ENCODE results near the gene HS1BP3. TPM values are rescaled to one million over a fixed set of nuclear protein-coding genes. Genes with fewer than 3 reads are reported as not detected.

The HS1BP3 gene
- total RNA-seq, 1 experiment from 2014 or later = 17.1 TPM

DNA sequence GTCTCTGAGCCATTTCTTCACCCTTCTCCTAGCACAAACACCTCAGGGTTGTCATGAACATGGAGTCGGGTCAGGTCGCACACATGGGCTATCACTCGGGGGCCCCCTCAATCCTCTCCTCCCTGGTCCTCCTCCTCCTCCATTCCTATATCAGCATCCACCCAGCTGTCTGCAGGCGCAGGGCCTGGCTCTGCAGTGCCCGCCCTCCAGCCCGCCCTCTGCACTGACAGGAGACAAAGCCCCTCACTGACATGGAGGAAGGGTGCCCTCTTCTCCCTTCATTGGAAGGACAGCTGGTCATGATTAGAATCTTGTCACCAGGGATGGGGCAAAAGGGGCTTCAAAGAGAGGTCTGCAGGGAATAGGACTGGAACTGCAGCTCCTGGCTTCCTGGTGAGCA lies 21.7 kb downstream of the HS1BP3 start:
- Histone ChIP-seq H3K27me3 (ENCODE audit: insufficient read depth, low read length) (no peaks in the 10 kb centered on the region), H4K20me1 (ENCODE audit: insufficient read depth) (no peaks in the 10 kb centered on the region), H3K4me1 (ENCODE audit: control insufficient read depth in 1 of 2, insufficient read depth in 2 of 2, low read length in 2 of 2) (peaks cover 4% of the 10 kb centered on the region in 2 experiments; a peak in 3 of 4 replicates), H2AFZ (ENCODE audit: low read depth, low read length, poor library complexity, severe bottlenecking) (no peak overlapping the region), H3K36me3 (ENCODE audit: control insufficient read depth in 1 of 2, insufficient read depth in 2 of 2, low read length in 2 of 2) (no peaks in the 10 kb centered on the region; a peak in 1 of 4 replicates), H3K4me2 (ENCODE audit: low read length) (no peak overlapping the region), H3K4me3 (replicated peaks in 1 of 2; ENCODE audit: low read depth in 1 of 2, low read length in 2 of 2) (no peak overlapping the region), H3K27ac (ENCODE audit: low read depth, low read length) (no peak overlapping the region), H3K9ac (ENCODE audit: low read length) (no peak overlapping the region), H3K9me2 (ENCODE audit: insufficient read depth) (no peaks in the 10 kb centered on the region), H3K79me2 (ENCODE audit: insufficient read depth, low read length) (no peaks in the 10 kb centered on the region), H3K9me3 (ENCODE audit: control insufficient read depth in 1 of 2, insufficient read depth in 1 of 2, low read depth in 1 of 2, low read length in 2 of 2) (no peaks in the 10 kb centered on the region)
- BruUV-seq (replicated peaks) = no TSS peak
- RAD21 ChIA-PET (ENCODE audit: low non-redundant PET in 1 of 2, low total read pairs in 2 of 2, uncharacterized antibody in 2 of 2, unreplicated experiment in 2 of 2) = no interaction called here
- intact Hi-C loops (cut with micrococcal nuclease) = no loop called here
- CTCF ChIA-PET = no interaction called here
- DNase-seq (ENCODE audit: low read depth, low spot score) = no peak
- TF ChIP-seq, protein P1, sequence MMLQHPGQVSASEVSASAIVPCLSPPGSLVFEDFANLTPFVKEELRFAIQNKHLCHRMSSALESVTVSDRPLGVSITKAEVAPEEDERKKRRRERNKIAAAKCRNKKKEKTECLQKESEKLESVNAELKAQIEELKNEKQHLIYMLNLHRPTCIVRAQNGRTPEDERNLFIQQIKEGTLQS (IDR thresholded peaks at IDR 0.05) = no peak
- no peak for ATAC-seq
- POLR2A ChIA-PET = no interaction called here

DNA sequence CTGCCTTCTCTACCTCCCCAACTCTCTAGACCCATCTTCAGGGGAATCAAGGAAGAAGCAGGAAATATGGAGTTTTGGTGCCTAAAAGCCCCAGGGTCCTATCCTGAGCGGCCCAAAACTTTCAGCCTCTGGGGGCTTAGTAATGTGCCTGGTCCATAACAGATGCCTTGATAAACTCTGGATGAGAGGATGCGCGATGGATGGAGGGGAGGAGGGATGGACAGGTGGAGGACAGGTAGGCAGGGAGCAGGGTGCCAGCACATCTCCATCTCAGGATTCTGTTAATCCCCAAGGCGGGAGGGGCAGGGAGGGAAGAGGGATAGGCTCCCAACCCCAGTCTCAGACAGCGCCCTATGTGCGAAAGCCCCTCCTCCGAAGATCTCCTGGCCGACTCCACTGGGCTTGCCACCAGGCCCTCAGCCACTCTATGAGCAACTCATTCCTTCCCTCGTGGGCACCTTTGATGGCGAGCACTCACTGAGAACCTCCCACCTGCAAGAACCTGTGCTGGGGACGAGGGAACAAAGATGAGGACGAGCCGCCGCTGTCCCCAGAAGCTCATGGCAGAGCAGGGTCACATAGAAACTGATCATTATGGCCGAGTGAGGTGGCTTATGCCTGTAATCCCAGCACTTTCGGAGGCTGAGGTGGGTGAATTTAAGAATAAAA lies 23.1 kb downstream of the HS1BP3 start:
- no peak for ATAC-seq
- CTCF ChIA-PET = no interaction called here
- RAD21 ChIA-PET (ENCODE audit: low non-redundant PET in 1 of 2, low total read pairs in 2 of 2, uncharacterized antibody in 2 of 2, unreplicated experiment in 2 of 2) = no interaction called here
- Histone ChIP-seq H3K4me1 (ENCODE audit: control insufficient read depth in 1 of 2, insufficient read depth in 2 of 2, low read length in 2 of 2) (no peaks in the 10 kb centered on the region), H4K20me1 (ENCODE audit: insufficient read depth) (no peaks in the 10 kb centered on the region), H3K27me3 (ENCODE audit: insufficient read depth, low read length) (no peaks in the 10 kb centered on the region), H3K9me2 (ENCODE audit: insufficient read depth) (no peaks in the 10 kb centered on the region), H3K4me3 (replicated peaks in 1 of 2; ENCODE audit: low read depth in 1 of 2, low read length in 2 of 2) (no peak overlapping the region), H3K9me3 (ENCODE audit: control insufficient read depth in 1 of 2, insufficient read depth in 1 of 2, low read depth in 1 of 2, low read length in 2 of 2) (no peaks in the 10 kb centered on the region), H3K27ac (ENCODE audit: low read depth, low read length) (no peak overlapping the region), H3K36me3 (ENCODE audit: control insufficient read depth in 1 of 2, insufficient read depth in 2 of 2, low read length in 2 of 2) (peaks cover 0 to 4% of the 10 kb centered on the region in 2 experiments; a peak in 1 of 4 replicates), H3K9ac (ENCODE audit: low read length) (no peak overlapping the region), H3K4me2 (ENCODE audit: low read length) (no peak overlapping the region), H2AFZ (ENCODE audit: low read depth, low read length, poor library complexity, severe bottlenecking) (no peak overlapping the region), H3K79me2 (ENCODE audit: insufficient read depth, low read length) (no peaks in the 10 kb centered on the region)
- DNase-seq (ENCODE audit: low read depth, low spot score) = no peak
- intact Hi-C loops (cut with micrococcal nuclease) = no loop called here
- TF ChIP-seq TCF7L2 (IDR thresholded peaks at IDR 0.05; ENCODE audit: borderline replicate concordance, extremely low read depth, insufficient read depth, insufficient read length) (no peak), POLR2A (IDR thresholded peaks at IDR 0.05; ENCODE audit: borderline replicate concordance, extremely low read depth, insufficient read depth, insufficient read length) (no peak), SRF (IDR thresholded peaks at IDR 0.05; ENCODE audit: low read depth) (no peak), POLR2AphosphoS5 (IDR thresholded peaks at IDR 0.05; ENCODE audit: low read depth, low read length) (no peak), JUND (IDR thresholded peaks at IDR 0.05) (no peak), CBX3 (IDR thresholded peaks at IDR 0.05; ENCODE audit: low read depth) (no peak), YY1 (IDR thresholded peaks at IDR 0.05; ENCODE audit: extremely low read depth, insufficient replicate concordance, low read depth, low read length) (no peak), EZH2phosphoT487 (IDR thresholded peaks at IDR 0.05; ENCODE audit: borderline replicate concordance) (no peak), EZH2 (IDR thresholded peaks at IDR 0.05) (no peak), ZNF274 (IDR thresholded peaks at IDR 0.05; ENCODE audit: low read depth, low read length) (no peak), CEBPB (IDR thresholded peaks at IDR 0.05; ENCODE audit: low read depth) (no peak)
- TF ChIP-seq, protein P2, sequence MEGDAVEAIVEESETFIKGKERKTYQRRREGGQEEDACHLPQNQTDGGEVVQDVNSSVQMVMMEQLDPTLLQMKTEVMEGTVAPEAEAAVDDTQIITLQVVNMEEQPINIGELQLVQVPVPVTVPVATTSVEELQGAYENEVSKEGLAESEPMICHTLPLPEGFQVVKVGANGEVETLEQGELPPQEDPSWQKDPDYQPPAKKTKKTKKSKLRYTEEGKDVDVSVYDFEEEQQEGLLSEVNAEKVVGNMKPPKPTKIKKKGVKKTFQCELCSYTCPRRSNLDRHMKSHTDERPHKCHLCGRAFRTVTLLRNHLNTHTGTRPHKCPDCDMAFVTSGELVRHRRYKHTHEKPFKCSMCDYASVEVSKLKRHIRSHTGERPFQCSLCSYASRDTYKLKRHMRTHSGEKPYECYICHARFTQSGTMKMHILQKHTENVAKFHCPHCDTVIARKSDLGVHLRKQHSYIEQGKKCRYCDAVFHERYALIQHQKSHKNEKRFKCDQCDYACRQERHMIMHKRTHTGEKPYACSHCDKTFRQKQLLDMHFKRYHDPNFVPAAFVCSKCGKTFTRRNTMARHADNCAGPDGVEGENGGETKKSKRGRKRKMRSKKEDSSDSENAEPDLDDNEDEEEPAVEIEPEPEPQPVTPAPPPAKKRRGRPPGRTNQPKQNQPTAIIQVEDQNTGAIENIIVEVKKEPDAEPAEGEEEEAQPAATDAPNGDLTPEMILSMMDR (IDR thresholded peaks at IDR 0.05 in 2 of 3, conservative IDR thresholded peaks at IDR 0.05 in 1 of 3; ENCODE audit: borderline replicate concordance in 1 of 3, insufficient read depth in 1 of 3, low read depth in 2 of 3, low read length in 2 of 3) = no peak
- TF ChIP-seq, protein P3, sequence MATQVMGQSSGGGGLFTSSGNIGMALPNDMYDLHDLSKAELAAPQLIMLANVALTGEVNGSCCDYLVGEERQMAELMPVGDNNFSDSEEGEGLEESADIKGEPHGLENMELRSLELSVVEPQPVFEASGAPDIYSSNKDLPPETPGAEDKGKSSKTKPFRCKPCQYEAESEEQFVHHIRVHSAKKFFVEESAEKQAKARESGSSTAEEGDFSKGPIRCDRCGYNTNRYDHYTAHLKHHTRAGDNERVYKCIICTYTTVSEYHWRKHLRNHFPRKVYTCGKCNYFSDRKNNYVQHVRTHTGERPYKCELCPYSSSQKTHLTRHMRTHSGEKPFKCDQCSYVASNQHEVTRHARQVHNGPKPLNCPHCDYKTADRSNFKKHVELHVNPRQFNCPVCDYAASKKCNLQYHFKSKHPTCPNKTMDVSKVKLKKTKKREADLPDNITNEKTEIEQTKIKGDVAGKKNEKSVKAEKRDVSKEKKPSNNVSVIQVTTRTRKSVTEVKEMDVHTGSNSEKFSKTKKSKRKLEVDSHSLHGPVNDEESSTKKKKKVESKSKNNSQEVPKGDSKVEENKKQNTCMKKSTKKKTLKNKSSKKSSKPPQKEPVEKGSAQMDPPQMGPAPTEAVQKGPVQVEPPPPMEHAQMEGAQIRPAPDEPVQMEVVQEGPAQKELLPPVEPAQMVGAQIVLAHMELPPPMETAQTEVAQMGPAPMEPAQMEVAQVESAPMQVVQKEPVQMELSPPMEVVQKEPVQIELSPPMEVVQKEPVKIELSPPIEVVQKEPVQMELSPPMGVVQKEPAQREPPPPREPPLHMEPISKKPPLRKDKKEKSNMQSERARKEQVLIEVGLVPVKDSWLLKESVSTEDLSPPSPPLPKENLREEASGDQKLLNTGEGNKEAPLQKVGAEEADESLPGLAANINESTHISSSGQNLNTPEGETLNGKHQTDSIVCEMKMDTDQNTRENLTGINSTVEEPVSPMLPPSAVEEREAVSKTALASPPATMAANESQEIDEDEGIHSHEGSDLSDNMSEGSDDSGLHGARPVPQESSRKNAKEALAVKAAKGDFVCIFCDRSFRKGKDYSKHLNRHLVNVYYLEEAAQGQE (IDR thresholded peaks at IDR 0.05; ENCODE audit: low read depth) = no peak
- POLR2A ChIA-PET = interaction anchor here (1.0 kb wide), 1 partner anchor 181 kb away, joined by 3 read pairs; the partner anchor contains the start of gene RHOB
- no TSS peak for BruUV-seq (replicated peaks)

Data from HCT116 (cell line).